HepG2 (cell line): ENCODE results near the gene FLAD1. TPM values are rescaled to one million over a fixed set of nuclear protein-coding genes. Genes with fewer than 3 reads are reported as not detected.
A peak's percentile ranks its signal among the peaks of the same experiment; 100 is the strongest.

Experiments
- AFF4 ChIP-seq: sonication (generic); formaldehyde crosslinking; IDR thresholded peaks from 2 replicates; pipeline ENCODE4 v1.4.0; 2020; ENCODE audit warnings: missing genetic modification reagents
- ATM ChIP-seq: fragments of 450-650 bp; IDR thresholded peaks from 2 replicates; pipeline ENCODE4 v1.7.1; 2017; ENCODE audit warnings: mild to moderate bottlenecking, borderline replicate concordance
- CEBPB ChIP-seq: IDR thresholded peaks from 2 replicates; pipeline ENCODE4 v1.6.1; 2011; ENCODE audit warnings: low read depth, low read length, improper control_type of control experiment, borderline replicate concordance
- CENPBD1 ChIP-seq: sonication (generic); formaldehyde crosslinking; IDR thresholded peaks from 2 replicates; pipeline ENCODE4 v1.8.0; 2022; ENCODE audit warnings: missing genetic modification reagents, low read depth, mild to moderate bottlenecking, borderline replicate concordance
- HNF1A ChIP-seq, 2 experiments: sonication (generic) in 1 of 2; formaldehyde crosslinking in 1 of 2; IDR thresholded peaks; 2 replicates each; pipeline versions ENCODE4 v1.4.0 to v1.6.1; 2016 to 2020; ENCODE audit warnings: borderline replicate concordance in 1 of 2, low read depth in 1 of 2, mild to moderate bottlenecking in 1 of 2, missing genetic modification reagents in 1 of 2
- MXD3 ChIP-seq: IDR thresholded peaks from 2 replicates; pipeline ENCODE4 v1.6.1; 2016; ENCODE audit warnings: mild to moderate bottlenecking, missing biosample characterization, missing genetic modification reagents
- NFYC ChIP-seq: IDR thresholded peaks from 2 replicates; pipeline ENCODE4 v1.6.1; 2016; ENCODE audit warnings: missing genetic modification reagents, missing compliant biosample characterization
- PLRG1 ChIP-seq: fragments of 450-650 bp; conservative IDR thresholded peaks from 2 replicates; pipeline ENCODE4 v1.6.1; 2016
- RARA ChIP-seq: IDR thresholded peaks from 2 replicates; pipeline ENCODE4 v1.6.1; 2016; ENCODE audit warnings: missing genetic modification reagents, missing compliant biosample characterization
- SALL1 ChIP-seq: sonication (generic); formaldehyde crosslinking; IDR thresholded peaks from 2 replicates; pipeline ENCODE4 v1.8.0; 2022; ENCODE audit warnings: mild to moderate bottlenecking, missing genetic modification reagents
- ZNF441 ChIP-seq: sonication (generic); formaldehyde crosslinking; IDR thresholded peaks from 2 replicates; pipeline ENCODE4 v1.7.0; 2021; ENCODE audit warnings: missing genetic modification reagents, borderline replicate concordance
- polyA plus RNA-seq, 8 experiments: library from polyadenylated mRNA; depleted of rRNA in 3 of 8; stranded (reverse) in 7 of 8; unstranded in 1 of 8; fragments of >200 nt; fragmentation: Illumina TruSeq in 4 of 8; extraction: Trizol in 4 of 8; gene quantifications; 2 replicates each; pipeline versions ENCODE4 v1.2.1 to v1.2.3, GENCODE V29; 2011 to 2016; ENCODE audit warnings: low read depth in 4 of 8, missing spikeins in 1 of 8, mixed read lengths in 1 of 8; ENCODE audit not compliant: insufficient read depth in 1 of 8
- total RNA-seq, 5 experiments: library from RNA; depleted of rRNA; stranded (reverse); fragments of >200 nt; fragmentation: Illumina TruSeq; extraction: Trizol; gene quantifications; 2 replicates each; pipeline ENCODE4 v1.2.3, GENCODE V29; 2016; ENCODE audit warnings: low read depth in 1 of 5
- TF ChIP-seq, protein P1 (sequence below): sonication (generic); formaldehyde crosslinking; IDR thresholded peaks from 2 replicates; pipeline ENCODE4 v1.8.0; 2022; ENCODE audit warnings: mild to moderate bottlenecking, missing genetic modification reagents; ENCODE audit not compliant: insufficient replicate concordance
- TF ChIP-seq, protein P2 (sequence below): sonication (generic); formaldehyde crosslinking; IDR thresholded peaks from 2 replicates; pipeline ENCODE4 v1.4.0; 2020; ENCODE audit warnings: missing genetic modification reagents, borderline replicate concordance
- TF ChIP-seq, protein P3 (sequence below): IDR thresholded peaks from 2 replicates; pipeline ENCODE4 v1.6.1; 2016; ENCODE audit warnings: missing genetic modification reagents, missing compliant biosample characterization

The FLAD1 gene
- total and polyA plus RNA-seq, 2 of the 13 experiments (the other 11 are each of a cell fraction or from before 2014, with no cell fraction given), result 25.9 to 32.8 TPM

- TF ChIP-seq AFF4 (CRISPR knock-in tag) (peak; percentile 81), ZNF441 (CRISPR knock-in tag) (0 out of 2 replicates have a peak, but pooled peaks have one; percentile 9), RARA (CRISPR knock-in tag) (0 out of 2 replicates have a peak, but pooled peaks have one; percentile 22), SALL1 (CRISPR knock-in tag) (peak; percentile 84), ATM (no peak), HNF1A (IDR thresholded peaks at IDR 0.05; ENCODE audit: low read depth) (no peak), HNF1A (CRISPR knock-in tag; IDR thresholded peaks at IDR 0.05; ENCODE audit: borderline replicate concordance) (peak; percentile 79), NFYC (CRISPR knock-in tag) (peak; percentile 49), CENPBD1 (CRISPR knock-in tag) (no peak), PLRG1 (no peak), CEBPB (no peak), MXD3 (CRISPR knock-in tag) (peak; percentile 87)
- TF ChIP-seq, protein P1, sequence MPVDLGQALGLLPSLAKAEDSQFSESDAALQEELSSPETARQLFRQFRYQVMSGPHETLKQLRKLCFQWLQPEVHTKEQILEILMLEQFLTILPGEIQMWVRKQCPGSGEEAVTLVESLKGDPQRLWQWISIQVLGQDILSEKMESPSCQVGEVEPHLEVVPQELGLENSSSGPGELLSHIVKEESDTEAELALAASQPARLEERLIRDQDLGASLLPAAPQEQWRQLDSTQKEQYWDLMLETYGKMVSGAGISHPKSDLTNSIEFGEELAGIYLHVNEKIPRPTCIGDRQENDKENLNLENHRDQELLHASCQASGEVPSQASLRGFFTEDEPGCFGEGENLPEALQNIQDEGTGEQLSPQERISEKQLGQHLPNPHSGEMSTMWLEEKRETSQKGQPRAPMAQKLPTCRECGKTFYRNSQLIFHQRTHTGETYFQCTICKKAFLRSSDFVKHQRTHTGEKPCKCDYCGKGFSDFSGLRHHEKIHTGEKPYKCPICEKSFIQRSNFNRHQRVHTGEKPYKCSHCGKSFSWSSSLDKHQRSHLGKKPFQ (CRISPR knock-in tag), result no peak
- TF ChIP-seq, protein P2, sequence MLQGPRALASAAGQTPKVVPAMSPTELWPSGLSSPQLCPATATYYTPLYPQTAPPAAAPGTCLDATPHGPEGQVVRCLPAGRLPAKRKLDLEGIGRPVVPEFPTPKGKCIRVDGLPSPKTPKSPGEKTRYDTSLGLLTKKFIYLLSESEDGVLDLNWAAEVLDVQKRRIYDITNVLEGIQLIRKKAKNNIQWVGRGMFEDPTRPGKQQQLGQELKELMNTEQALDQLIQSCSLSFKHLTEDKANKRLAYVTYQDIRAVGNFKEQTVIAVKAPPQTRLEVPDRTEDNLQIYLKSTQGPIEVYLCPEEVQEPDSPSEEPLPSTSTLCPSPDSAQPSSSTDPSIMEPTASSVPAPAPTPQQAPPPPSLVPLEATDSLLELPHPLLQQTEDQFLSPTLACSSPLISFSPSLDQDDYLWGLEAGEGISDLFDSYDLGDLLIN (CRISPR knock-in tag), result 0 out of 2 replicates have a peak, but pooled peaks have one; percentile 19
- TF ChIP-seq, protein P3, sequence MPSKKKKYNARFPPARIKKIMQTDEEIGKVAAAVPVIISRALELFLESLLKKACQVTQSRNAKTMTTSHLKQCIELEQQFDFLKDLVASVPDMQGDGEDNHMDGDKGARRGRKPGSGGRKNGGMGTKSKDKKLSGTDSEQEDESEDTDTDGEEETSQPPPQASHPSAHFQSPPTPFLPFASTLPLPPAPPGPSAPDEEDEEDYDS (CRISPR knock-in tag), result peak; percentile 78
Measured at GRCh38 chr1:155017041-155017945, 34.1 kb downstream of the FLAD1 start (continued).
